Smooth muscle cell (in vitro differentiated cells): Measurements from ENCODE around the gene SAC3D1. TPM values are rescaled to one million over a fixed set of nuclear protein-coding genes. Genes with fewer than 3 reads are reported as not detected.
A peak's percentile ranks its signal among the peaks of the same experiment; 100 is the strongest.

ENCODE experiments used
- DNase-seq: peaks from one replicate; lab custom pipeline; 2025; ENCODE audit not compliant: unreplicated experiment; lab: John Stamatoyannopoulos, UW
- H2AFZ ChIP-seq: fragments of 200-600 bp; sonication (generic); 2 replicates; pipeline ENCODE4 v1.6.0; 2016; ENCODE audit warnings: antibody characterized with exemption, low read depth, mild to moderate bottlenecking
- H3F3A ChIP-seq: fragments of 200-600 bp; sonication (generic); 2 replicates; pipeline ENCODE4 v1.6.0; 2017; ENCODE audit warnings: antibody characterized with exemption, low read depth
- H3K27ac ChIP-seq: fragments of 200-600 bp; sonication (generic); 2 replicates; pipeline ENCODE4 v1.5.1; 2016; ENCODE audit warnings: low read depth, mild to moderate bottlenecking
- H3K27me3 ChIP-seq: fragments of 200-600 bp; sonication (generic); 2 replicates; pipeline ENCODE4 v1.6.1; 2016; ENCODE audit warnings: low read depth, mild to moderate bottlenecking
- H3K36me3 ChIP-seq: fragments of 200-600 bp; sonication (generic); 2 replicates; pipeline ENCODE4 v1.5.1; 2016; ENCODE audit warnings: low read depth
- H3K4me1 ChIP-seq: fragments of 200-600 bp; sonication (generic); 2 replicates; pipeline ENCODE4 v1.5.1; 2016; ENCODE audit warnings: low read depth
- H3K4me2 ChIP-seq: fragments of 200-600 bp; sonication (generic); 2 replicates; pipeline ENCODE4 v1.6.0; 2016; ENCODE audit warnings: mild to moderate bottlenecking
- H3K4me3 ChIP-seq: fragments of 200-600 bp; sonication (generic); 2 replicates; pipeline ENCODE4 v1.5.1; 2016; ENCODE audit warnings: mild to moderate bottlenecking
- H3K79me2 ChIP-seq: fragments of 200-600 bp; sonication (generic); 2 replicates; pipeline ENCODE4 v1.6.0; 2016; ENCODE audit warnings: low read depth, mild to moderate bottlenecking
- H3K9ac ChIP-seq: fragments of 200-600 bp; sonication (generic); 2 replicates; pipeline ENCODE4 v1.6.0; 2016; ENCODE audit warnings: low read depth
- H3K9me3 ChIP-seq: fragments of 200-600 bp; sonication (generic); replicated peaks from 2 replicates; pipeline ENCODE4 v1.5.1; 2016; ENCODE audit warnings: low read depth
- H4K20me1 ChIP-seq: fragments of 200-600 bp; sonication (generic); 2 replicates; pipeline ENCODE4 v1.6.0; 2016; ENCODE audit warnings: low read depth
- CTCF ChIP-seq: fragments of 200-600 bp; sonication (generic); IDR thresholded peaks from 2 replicates; pipeline ENCODE4 v1.5.1; 2017; ENCODE audit warnings: borderline replicate concordance, mild to moderate bottlenecking, antibody characterized with exemption; ENCODE audit not compliant: insufficient read depth, poor library complexity, severe bottlenecking
- WGBS: methylation state at CpG from one replicate; pipeline ENCODE4 v1.1.7; 2016; ENCODE audit warnings: low lambda C conversion rate; 5-methylcytosine and 5-hydroxymethylcytosine counted together
- polyA plus RNA-seq: library from polyadenylated mRNA; unstranded; fragments of >200 nt; fragmentation: Nextera tagmentation; extraction: Ambion mirVana; gene quantifications from 2 replicates; pipeline ENCODE4 v1.2.1, GENCODE V29; 2016
- total RNA-seq: library from RNA; depleted of rRNA; stranded (reverse); fragments of >200 nt; gene quantifications from 2 replicates; pipeline ENCODE4 v1.2.3, GENCODE V29; 2014

SAC3D1 gene
- total and polyA plus RNA-seq, 2 experiments from 2014 or later, result 7.4 to 26.2 TPM

- no peaks in the 10 kb centered on the region for H3K36me3 ChIP-seq
- no peaks in the 10 kb centered on the region for H3K9me3 ChIP-seq
- H3K4me2 ChIP-seq, result peak overlapping the region; percentile 57
- H3K4me3 ChIP-seq, result peak overlapping the region; percentile 5
- DNase-seq, result no peak
- H3K27ac ChIP-seq, result no peak overlapping the region
- no peak for TF ChIP-seq CTCF
- no peak overlapping the region for H2AFZ ChIP-seq
- H3F3A ChIP-seq, result no peaks in the 10 kb centered on the region
- no peak overlapping the region for H3K9ac ChIP-seq
- no peaks in the 10 kb centered on the region for H3K27me3 ChIP-seq
- H3K4me1 ChIP-seq, result no peaks in the 10 kb centered on the region
- no peaks in the 10 kb centered on the region for H3K79me2 ChIP-seq
- 63% methylated on average over 36 of the region's 56 CpGs for WGBS
- H4K20me1 ChIP-seq, result no peaks in the 10 kb centered on the region
These were observed 6.8 kb downstream of the SAC3D1 start for GRCh38 chr11:65047581-65048422.

- no peaks in the 10 kb centered on the region for H4K20me1 ChIP-seq
- H3K27me3 ChIP-seq, result no peaks in the 10 kb centered on the region
- H2AFZ ChIP-seq, result no peak overlapping the region
- no peak overlapping the region for H3K4me3 ChIP-seq
- no peak for DNase-seq
- H3K9ac ChIP-seq, result no peak overlapping the region
- H3K4me1 ChIP-seq, result no peaks in the 10 kb centered on the region
- no peak for TF ChIP-seq CTCF
- no peak overlapping the region for H3K27ac ChIP-seq
- H3F3A ChIP-seq, result no peaks in the 10 kb centered on the region
- H3K4me2 ChIP-seq, result no peak overlapping the region
- WGBS, result 67% methylated on average over 9 of the region's 9 CpGs
- H3K36me3 ChIP-seq, result no peaks in the 10 kb centered on the region
- no peaks in the 10 kb centered on the region for H3K9me3 ChIP-seq
- H3K79me2 ChIP-seq, result no peaks in the 10 kb centered on the region
These were observed 10.4 kb downstream of the SAC3D1 start for GRCh38 chr11:65051398-65051858.

- Histone ChIP-seq H3K27me3 (no peaks in the 10 kb centered on the region), H3K9me3 (no peaks in the 10 kb centered on the region), H2AFZ (no peak overlapping the region), H3K36me3 (no peaks in the 10 kb centered on the region), H3F3A (no peaks in the 10 kb centered on the region), H3K4me3 (no peak overlapping the region), H4K20me1 (no peaks in the 10 kb centered on the region), H3K4me2 (no peak overlapping the region), H3K27ac (no peak overlapping the region), H3K9ac (no peak overlapping the region), H3K79me2 (no peaks in the 10 kb centered on the region), H3K4me1 (no peaks in the 10 kb centered on the region)
- no peak for TF ChIP-seq CTCF
- DNase-seq, result no peak
- WGBS, result 78% methylated on average over 8 of the region's 8 CpGs
These were observed 13.0 kb downstream of the SAC3D1 start for GRCh38 chr11:65053827-65054508.
